RWPE2 (cell line): ENCODE results near the gene HTR1A.

Source experiments
- ATAC-seq: fragments of 200-7000 bp; cut with Tn5 transposase; 3 replicates; pipeline ENCODE4 v1.9.1; 2021; ENCODE audit warnings: low read depth
- DNase-seq: peaks from one replicate; pipeline ENCODE4 v3.0.0-alpha.2; 2020; ENCODE audit warnings: low spot score
- H3K27ac ChIP-seq: fragments of 450-650 bp; 2 replicates; pipeline ENCODE4 v1.5.1; 2017; ENCODE audit warnings: mild to moderate bottlenecking; ENCODE audit not compliant: poor library complexity, severe bottlenecking
- H3K27me3 ChIP-seq: fragments of 250-450 bp; sonication (Bioruptor Pico); 2 replicates; pipeline ENCODE4 v1.5.1; 2021; ENCODE audit warnings: mild to moderate bottlenecking, moderate library complexity; ENCODE audit not compliant: insufficient read depth, poor library complexity, severe bottlenecking
- H3K36me3 ChIP-seq: fragments of 250-450 bp; sonication (Bioruptor Pico); 2 replicates; pipeline ENCODE4 v1.5.1; 2020; ENCODE audit warnings: low read depth, mild to moderate bottlenecking, moderate library complexity
- H3K4me1 ChIP-seq: fragments of 250-450 bp; sonication (Bioruptor Pico); 2 replicates; pipeline ENCODE4 v1.5.1; 2021; ENCODE audit warnings: mild to moderate bottlenecking, moderate library complexity; ENCODE audit not compliant: insufficient read depth, poor library complexity, severe bottlenecking
- H3K4me3 ChIP-seq: fragments of 250-450 bp; sonication (Bioruptor Pico); 2 replicates; pipeline ENCODE4 v1.5.1; 2021; ENCODE audit warnings: mild to moderate bottlenecking, moderate library complexity; ENCODE audit not compliant: severe bottlenecking
- H3K9me3 ChIP-seq: fragments of 250-450 bp; sonication (Bioruptor Pico); 2 replicates; pipeline ENCODE4 v1.5.1; 2021; ENCODE audit warnings: mild to moderate bottlenecking, moderate library complexity; ENCODE audit not compliant: severe bottlenecking
- TF ChIP-seq, protein P1 (sequence below): fragments of 450-650 bp; IDR thresholded peaks from one replicate; pipeline ENCODE4 v1.5.1; 2017; ENCODE audit warnings: mild to moderate bottlenecking, moderate library complexity; ENCODE audit not compliant: poor library complexity, severe bottlenecking

HTR1A gene

DNA sequence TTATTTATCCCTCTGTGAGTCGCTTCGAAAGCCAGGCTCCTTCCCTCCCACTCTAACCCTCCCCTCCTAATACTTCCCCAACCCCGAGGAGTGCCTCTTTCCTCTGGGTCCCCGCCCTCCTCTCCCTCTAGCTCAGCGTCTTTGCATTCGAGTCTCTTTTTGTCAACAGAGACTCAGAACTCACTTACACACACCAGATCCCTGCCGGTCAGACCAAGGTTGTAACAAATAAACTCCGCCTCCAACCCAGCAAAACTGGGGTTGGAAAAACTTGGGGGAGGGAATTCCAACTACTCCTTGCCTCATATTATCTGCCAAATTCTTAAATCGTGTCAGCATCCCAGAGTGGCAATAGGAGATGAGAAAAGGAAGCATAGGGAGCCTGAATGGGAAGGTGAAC lies at the start of gene HTR1A:
HTR1A (minus strand) TSS at position 167 of the 400 bp plus-strand sequence. CDS start 726 bp downstream, outside the sequence.
- TF ChIP-seq, protein P1, sequence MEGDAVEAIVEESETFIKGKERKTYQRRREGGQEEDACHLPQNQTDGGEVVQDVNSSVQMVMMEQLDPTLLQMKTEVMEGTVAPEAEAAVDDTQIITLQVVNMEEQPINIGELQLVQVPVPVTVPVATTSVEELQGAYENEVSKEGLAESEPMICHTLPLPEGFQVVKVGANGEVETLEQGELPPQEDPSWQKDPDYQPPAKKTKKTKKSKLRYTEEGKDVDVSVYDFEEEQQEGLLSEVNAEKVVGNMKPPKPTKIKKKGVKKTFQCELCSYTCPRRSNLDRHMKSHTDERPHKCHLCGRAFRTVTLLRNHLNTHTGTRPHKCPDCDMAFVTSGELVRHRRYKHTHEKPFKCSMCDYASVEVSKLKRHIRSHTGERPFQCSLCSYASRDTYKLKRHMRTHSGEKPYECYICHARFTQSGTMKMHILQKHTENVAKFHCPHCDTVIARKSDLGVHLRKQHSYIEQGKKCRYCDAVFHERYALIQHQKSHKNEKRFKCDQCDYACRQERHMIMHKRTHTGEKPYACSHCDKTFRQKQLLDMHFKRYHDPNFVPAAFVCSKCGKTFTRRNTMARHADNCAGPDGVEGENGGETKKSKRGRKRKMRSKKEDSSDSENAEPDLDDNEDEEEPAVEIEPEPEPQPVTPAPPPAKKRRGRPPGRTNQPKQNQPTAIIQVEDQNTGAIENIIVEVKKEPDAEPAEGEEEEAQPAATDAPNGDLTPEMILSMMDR, result no peak
- Histone ChIP-seq H3K27ac (no peak within 1 kb of the TSS), H3K4me3 (no peak within 1 kb of the TSS), H3K36me3 (no peaks in the 10 kb centered on the region), H3K27me3 (peaks cover 60% of the 10 kb centered on the region), H3K9me3 (no peaks in the 10 kb centered on the region), H3K4me1 (no peaks in the 10 kb centered on the region)
- DNase-seq (no peak), ATAC-seq (no peak)

DNA sequence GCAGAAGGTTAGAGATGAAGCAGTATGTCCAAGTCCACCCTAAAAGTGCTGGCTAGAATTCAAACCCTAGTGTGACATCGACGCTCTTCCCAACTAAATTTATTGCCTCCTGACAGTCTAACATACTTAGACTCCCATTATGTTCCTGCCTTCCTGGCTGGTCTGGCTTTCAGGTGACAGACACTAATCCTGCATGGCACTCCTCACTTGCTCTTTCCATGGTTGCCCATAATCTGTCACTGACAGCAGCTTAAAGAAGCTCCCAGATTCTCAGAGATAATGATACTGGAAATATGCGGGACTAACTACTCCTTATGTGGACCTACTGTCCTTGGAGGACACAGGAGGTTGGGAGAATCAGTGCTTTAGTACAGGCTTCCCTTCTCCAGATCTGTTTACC lies 41.7 kb upstream of the HTR1A start:
- no peak for ATAC-seq
- Histone ChIP-seq H3K27ac (no peak overlapping the region), H3K9me3 (no peaks in the 10 kb centered on the region), H3K36me3 (no peaks in the 10 kb centered on the region), H3K4me3 (no peak overlapping the region), H3K27me3 (peaks cover 2% of the 10 kb centered on the region), H3K4me1 (no peaks in the 10 kb centered on the region)
- DNase-seq, result no peak
- TF ChIP-seq, protein P1, result no peak

DNA sequence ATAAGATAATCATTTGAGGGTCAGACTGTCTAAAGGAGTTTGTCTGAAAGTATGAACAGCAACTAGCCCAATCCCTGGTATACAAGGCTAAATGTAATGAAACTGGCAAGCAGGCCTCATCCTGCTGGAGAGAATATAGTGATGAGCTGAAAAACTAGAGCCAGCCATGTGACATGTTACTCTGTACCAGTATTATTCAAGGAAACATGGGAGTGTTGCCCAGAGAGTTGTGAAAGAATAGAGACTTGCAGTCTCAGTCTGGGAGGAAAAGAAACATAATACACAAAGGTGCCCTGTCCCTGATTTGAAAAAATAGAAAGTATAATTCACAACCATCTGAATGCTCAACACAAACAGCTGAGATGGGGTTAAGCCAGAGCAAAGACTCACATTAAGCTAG lies 37.9 kb upstream of the HTR1A start:
- Histone ChIP-seq H3K27ac (no peak overlapping the region), H3K9me3 (no peaks in the 10 kb centered on the region), H3K36me3 (no peaks in the 10 kb centered on the region), H3K4me1 (no peaks in the 10 kb centered on the region), H3K4me3 (no peak overlapping the region), H3K27me3 (peaks cover 11% of the 10 kb centered on the region)
- TF ChIP-seq, protein P1, result no peak
- ATAC-seq, result no peak
- no peak for DNase-seq

DNA sequence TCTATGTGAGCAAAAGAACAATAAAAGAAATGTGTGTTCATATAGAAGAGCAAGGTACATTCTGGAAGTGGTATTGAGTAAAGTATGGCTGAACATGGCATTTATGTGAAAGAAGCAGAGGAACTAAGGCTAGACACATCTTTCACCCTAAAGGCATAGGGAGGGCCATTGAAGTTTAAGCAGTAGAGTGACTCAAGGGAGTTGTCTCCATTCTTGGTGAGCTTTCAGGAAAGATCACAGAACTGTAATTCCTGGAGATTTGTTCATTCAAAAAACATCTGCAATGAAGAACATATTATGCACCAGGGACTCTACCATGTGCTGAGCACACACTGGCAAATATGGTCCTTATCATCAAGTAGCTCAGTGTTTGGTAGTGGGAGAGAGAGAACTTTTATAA lies 24.8 kb upstream of the HTR1A start:
- Histone ChIP-seq H3K27ac (no peak overlapping the region), H3K4me3 (no peak overlapping the region), H3K27me3 (peaks cover under 1% of the 10 kb centered on the region), H3K9me3 (no peaks in the 10 kb centered on the region), H3K36me3 (no peaks in the 10 kb centered on the region), H3K4me1 (no peaks in the 10 kb centered on the region)
- DNase-seq, result no peak
- TF ChIP-seq, protein P1, result no peak
- no peak for ATAC-seq

DNA sequence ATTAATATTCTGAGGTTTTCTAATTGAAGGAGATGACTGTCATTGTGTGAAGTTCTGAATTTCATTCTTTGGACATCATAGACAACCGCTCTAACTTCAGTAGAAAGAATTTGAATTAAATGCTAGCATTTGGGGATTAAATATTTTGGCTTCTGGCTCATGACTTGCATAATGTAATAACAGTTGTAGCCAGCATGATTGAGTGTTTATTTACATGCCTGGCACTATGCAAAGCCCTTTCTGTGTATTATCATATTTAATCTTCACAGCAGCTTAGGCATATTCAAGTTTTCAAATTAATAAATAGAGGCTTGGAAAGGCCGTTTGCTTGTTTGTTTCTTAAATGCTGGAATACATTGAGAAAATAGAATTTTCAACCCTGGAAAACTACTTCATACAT lies 19.6 kb upstream of the HTR1A start:
- no peak for DNase-seq
- no peak for ATAC-seq
- H3K36me3 ChIP-seq, result no peaks in the 10 kb centered on the region
- no peaks in the 10 kb centered on the region for H3K9me3 ChIP-seq
- H3K27ac ChIP-seq, result no peak overlapping the region
- H3K4me1 ChIP-seq, result no peaks in the 10 kb centered on the region
- peaks cover 5% of the 10 kb centered on the region for H3K27me3 ChIP-seq
- H3K4me3 ChIP-seq, result no peak overlapping the region
- TF ChIP-seq, protein P1, result no peak
